ENCODE measurements around the gene NAA35. TPM values are rescaled to one million over a fixed set of nuclear protein-coding genes. Genes with fewer than 3 reads are reported as not detected.
"Not testable (repeated sequence)": the region's sequence is repeated elsewhere in the genome, so short reads cannot be mapped to it uniquely, and the experiment has no call there.

NAA35 gene
- total and polyA plus RNA-seq, 7 donors: 13.7 to 36.8 (median 25.0) TPM

- no peak for TF ChIP-seq CTCF (IDR thresholded peaks at IDR 0.05)
- H3K36me3 ChIP-seq (ENCODE audit: insufficient read depth in 1 of 2, low read depth in 1 of 2): no peaks in the 10 kb centered on the region
- no peak overlapping the region for H3K4me3 ChIP-seq
- H3K27ac ChIP-seq: no peak overlapping the region
- WGBS, 3 donors: 90 to 93% (median 91%) methylated on average over 2 of the region's 2 CpGs
- ATAC-seq: no peak
- no peak for DNase-seq
- H3K4me1 ChIP-seq: no peaks in the 10 kb centered on the region
- H3K27me3 ChIP-seq (ENCODE audit: insufficient read depth in 3 of 3, low read length in 2 of 3): no peaks in the 10 kb centered on the region
- intact Hi-C loops (cut with DNase I): no loop called here
- no peaks in the 10 kb centered on the region for H3K9me3 ChIP-seq
These were observed 9.5 kb upstream of the NAA35 start for GRCh38 chr9:85931495-85931894.

GRCh38 chr9:85935950-85936349 is 5.0 kb upstream of the NAA35 start:
- H3K9me3 ChIP-seq; DNase-seq; H3K36me3 ChIP-seq (ENCODE audit: insufficient read depth in 1 of 2, low read depth in 1 of 2); H3K4me3 ChIP-seq; ATAC-seq; intact Hi-C loops (cut with DNase I); H3K27me3 ChIP-seq (ENCODE audit: insufficient read depth in 3 of 3, low read length in 2 of 3); H3K27ac ChIP-seq; H3K4me1 ChIP-seq: not testable (repeated sequence)
- 95 to 96% (median 96%) methylated on average over 14 of the region's 14 CpGs for WGBS, 3 donors

DNA sequence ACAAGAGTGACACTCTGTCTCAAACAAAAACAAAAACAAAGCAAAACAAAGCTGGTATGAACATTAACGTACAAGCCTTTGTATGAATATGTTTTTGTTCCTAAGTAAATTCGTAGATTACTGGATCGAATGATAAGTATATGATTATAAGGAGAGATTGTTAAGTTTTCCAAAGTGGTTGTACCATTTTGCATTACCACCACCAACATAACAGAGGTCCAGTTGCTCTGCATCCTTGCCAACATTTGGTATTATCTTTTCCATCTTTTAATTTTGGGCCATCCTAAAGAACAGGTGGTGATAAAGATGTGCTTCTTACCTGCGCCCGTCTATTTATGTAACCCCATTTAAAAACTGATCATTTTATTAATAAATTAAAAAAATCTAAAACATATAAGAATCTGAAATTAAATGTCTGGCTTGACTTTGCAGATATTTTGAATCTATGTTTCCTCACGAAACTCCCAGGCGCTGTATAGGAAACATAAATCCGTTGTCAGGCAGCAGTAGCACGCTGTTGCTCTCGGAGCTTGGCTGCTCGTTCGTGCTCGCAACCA is 593 bp upstream of the NAA35 start:
- Histone ChIP-seq H3K27me3 (ENCODE audit: insufficient read depth in 3 of 3, low read length in 2 of 3) (no peaks in the 10 kb centered on the region), H3K9me3 (no peaks in the 10 kb centered on the region), H3K27ac (peak overlapping the region; percentile 93), H3K36me3 (ENCODE audit: insufficient read depth in 1 of 2, low read depth in 1 of 2) (peaks cover 0 to 26% of the 10 kb centered on the region in 2 donors), H3K4me1 (peaks cover 34% of the 10 kb centered on the region), H3K4me3 (peak overlapping the region; percentile 96)
- WGBS, 3 donors: 25 to 26% (median 26%) methylated on average over 13 of the region's 13 CpGs
- no peak for TF ChIP-seq CTCF (IDR thresholded peaks at IDR 0.05)
- DNase-seq: no peak
- ATAC-seq: no peak
- intact Hi-C loops (cut with DNase I): loop anchor here in 1 of 2 donors (10.0 kb wide), 1 partner anchor 136 kb away; no protein-coding TSS in a partner anchor

GRCh38 chr9:85941622-85941940 is 635 bp downstream of the NAA35 start:
- Histone ChIP-seq H3K4me1 (peaks cover 34% of the 10 kb centered on the region), H3K27ac (peak overlapping the region; percentile 93), H3K36me3 (ENCODE audit: insufficient read depth in 1 of 2, low read depth in 1 of 2) (peaks cover 0 to 32% of the 10 kb centered on the region in 2 donors), H3K9me3 (no peaks in the 10 kb centered on the region), H3K4me3 (peak overlapping the region; percentile 96), H3K27me3 (ENCODE audit: insufficient read depth in 3 of 3, low read length in 2 of 3) (no peaks in the 10 kb centered on the region)
- no peak for ATAC-seq
- intact Hi-C loops (cut with DNase I): loop anchor here in 1 of 2 donors (10.0 kb wide), 1 partner anchor 137 kb away; no protein-coding TSS in a partner anchor
- no peak for TF ChIP-seq CTCF (IDR thresholded peaks at IDR 0.05)
- 0 to 1% (median 0%) methylated on average over 12 to 15 of the region's 15 CpGs for WGBS, 3 donors
- DNase-seq: no peak

DNA sequence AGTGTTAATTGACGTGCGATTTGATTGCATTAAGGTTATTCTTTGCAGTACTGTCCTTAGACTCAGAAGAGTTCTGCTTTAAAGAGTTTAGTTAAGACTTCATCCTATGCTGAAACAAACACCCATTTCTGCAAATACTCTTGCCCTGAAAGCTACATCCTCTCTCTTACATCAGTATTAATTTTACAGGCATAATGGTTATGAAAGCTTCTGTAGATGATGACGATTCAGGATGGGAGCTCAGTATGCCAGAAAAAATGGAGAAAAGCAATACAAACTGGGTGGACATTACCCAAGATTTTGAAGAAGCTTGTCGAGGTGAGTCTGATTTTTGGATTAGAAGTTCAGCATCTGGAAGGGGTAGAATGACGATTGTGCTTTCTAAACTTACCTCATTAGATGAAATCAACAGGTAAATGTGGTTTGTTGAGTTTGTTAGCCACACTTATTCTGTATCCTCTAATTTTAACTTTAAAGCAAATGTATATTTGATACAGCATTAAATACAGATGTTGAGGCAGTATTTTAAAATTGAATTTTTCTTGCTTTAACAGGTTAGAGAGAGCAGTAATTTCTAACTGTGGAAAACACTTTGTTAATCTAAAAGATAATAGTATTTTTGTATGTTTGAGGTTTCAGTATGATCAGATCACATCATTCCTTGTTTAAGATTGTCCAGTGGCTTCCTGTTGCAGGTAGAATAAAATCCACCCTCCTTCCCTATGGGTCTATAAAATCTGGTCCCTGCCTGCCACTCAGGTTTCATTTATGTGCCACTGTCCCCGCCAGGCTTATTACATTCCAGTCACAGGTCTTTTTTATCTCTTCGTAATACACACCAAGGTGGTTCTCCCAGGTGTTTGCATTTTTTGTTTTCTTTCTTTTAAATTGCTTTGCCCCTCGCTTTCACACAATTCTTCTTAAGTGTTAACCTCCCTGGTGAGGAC is 1.3 kb downstream of the NAA35 start:
- TF ChIP-seq CTCF (IDR thresholded peaks at IDR 0.05): no peak
- 35 to 41% (median 36%) methylated on average over 8 of the region's 8 CpGs for WGBS, 3 donors
- intact Hi-C loops (cut with DNase I): loop anchor here in 1 of 2 donors (10.0 kb wide), 1 partner anchor 137 kb away; no protein-coding TSS in a partner anchor
- H3K27me3 ChIP-seq (ENCODE audit: insufficient read depth in 3 of 3, low read length in 2 of 3): no peaks in the 10 kb centered on the region
- peaks cover 34% of the 10 kb centered on the region for H3K4me1 ChIP-seq
- H3K9me3 ChIP-seq: no peaks in the 10 kb centered on the region
- ATAC-seq (no peak), DNase-seq (no peak)
- H3K4me3 ChIP-seq: peak overlapping the region; percentile 96
- peak overlapping the region; percentile 93 for H3K27ac ChIP-seq
- H3K36me3 ChIP-seq (ENCODE audit: insufficient read depth in 1 of 2, low read depth in 1 of 2): peaks cover 0 to 34% of the 10 kb centered on the region in 2 donors
